ENCODE measurements around the gene ME3. TPM values are rescaled to one million over a fixed set of nuclear protein-coding genes. Genes with fewer than 3 reads are reported as not detected.
A peak's percentile ranks its signal among the peaks of the same experiment; 100 is the strongest.

The ME3 gene
- polyA plus RNA-seq, 2 of the 4 experiments (the other 2 are of a cell fraction): 19.7 to 22.3 TPM

DNA sequence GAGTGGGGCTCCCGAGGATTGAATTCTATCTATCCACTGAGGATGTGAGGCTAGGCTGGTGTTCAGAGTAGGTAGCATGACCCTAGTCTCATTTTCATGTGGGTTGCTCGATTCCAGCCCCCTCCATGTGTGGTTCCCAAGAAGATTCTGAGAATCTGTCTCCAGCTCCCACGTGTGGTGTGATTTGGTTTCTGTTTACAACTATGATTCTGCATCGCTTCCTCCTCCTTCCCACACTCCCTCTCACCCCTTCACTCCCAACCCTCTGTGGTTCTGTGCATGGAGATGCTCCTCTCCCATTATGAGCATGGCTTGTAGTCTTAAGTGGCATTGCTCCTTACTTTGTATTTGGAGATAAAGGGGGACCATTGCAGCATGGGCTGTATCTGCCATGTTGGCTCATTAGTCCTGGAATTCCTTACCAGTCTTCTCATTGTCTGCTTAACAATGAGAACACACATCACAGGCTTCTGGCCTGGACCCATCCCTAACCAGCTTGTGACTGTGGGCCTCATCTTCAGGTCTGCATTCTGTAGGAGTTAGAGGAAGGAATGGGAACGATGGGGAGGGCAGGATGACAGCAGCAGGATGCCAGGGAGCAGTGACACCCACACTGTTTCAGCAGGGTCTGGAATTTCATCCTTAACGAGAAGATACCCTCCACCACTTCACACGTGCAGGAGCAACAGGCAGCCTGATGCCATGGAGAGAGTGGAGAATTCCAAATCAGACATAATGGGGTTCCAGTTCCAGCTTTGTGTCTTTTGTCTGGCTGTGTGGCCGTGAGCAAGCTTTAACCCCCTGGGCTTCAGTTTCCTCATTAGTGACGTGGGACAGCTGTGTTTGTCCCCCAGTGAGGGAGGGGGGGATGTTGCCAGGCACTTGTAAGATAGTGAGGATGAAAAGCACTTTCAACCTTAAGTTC lies 211.7 kb downstream of the ME3 start:
- no peak for TF ChIP-seq RARB (CRISPR knock-in tag; IDR thresholded peaks at IDR 0.05)
- no peak for TF ChIP-seq MAFK (IDR thresholded peaks at IDR 0.05; ENCODE audit: partially characterized antibody)
- TF ChIP-seq RNF2 (IDR thresholded peaks at IDR 0.05; ENCODE audit: borderline replicate concordance, low read depth): no peak
- TF ChIP-seq JUN (IDR thresholded peaks at IDR 0.05): no peak
- TF ChIP-seq, protein P1, sequence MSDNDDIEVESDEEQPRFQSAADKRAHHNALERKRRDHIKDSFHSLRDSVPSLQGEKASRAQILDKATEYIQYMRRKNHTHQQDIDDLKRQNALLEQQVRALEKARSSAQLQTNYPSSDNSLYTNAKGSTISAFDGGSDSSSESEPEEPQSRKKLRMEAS (IDR thresholded peaks at IDR 0.05): no peak; the same call in 1 of the 2 replicates
- TF ChIP-seq ZNF302 (CRISPR knock-in tag; IDR thresholded peaks at IDR 0.05): no peak
- TF ChIP-seq CEBPB (IDR thresholded peaks at IDR 0.05): no peak
- no peak for TF ChIP-seq PHF8 (IDR thresholded peaks at IDR 0.05; ENCODE audit: borderline replicate concordance, low read depth)
- no peak for TF ChIP-seq NR3C1 (IDR thresholded peaks at IDR 0.05)
- no peak for TF ChIP-seq EHF (CRISPR knock-in tag; IDR thresholded peaks at IDR 0.05)
- Histone ChIP-seq H3K9me3 (no peaks in the 10 kb centered on the region), H3K4me2 (peak overlapping the region; percentile 46), H3K4me1 (peaks cover 47% of the 10 kb centered on the region), H3K27ac (peak overlapping the region; percentile 68 to 85), H3K4me3 (no peak overlapping the region)
- 91% methylated on average over 9 of the region's 9 CpGs for WGBS (ENCODE audit: missing lambda C conversion rate)
- FAIRE-seq (no peak), DNase-seq (ENCODE audit: low read depth in 1 of 2, low spot score in 1 of 2) (no peak), ATAC-seq (no peak)
- ChIA-PET POLR2A (interaction anchor here (1.0 to 1.3 kb wide), 2 partner anchors 24 to 118 kb away, joined by 3 to 6 read pairs; no protein-coding TSS in a partner anchor), CTCF (interaction anchor here (1.1 to 4.1 kb wide), 7 partner anchors 10 to 148 kb away, joined by 3 to 27 read pairs (median 4); no protein-coding TSS in a partner anchor)

DNA sequence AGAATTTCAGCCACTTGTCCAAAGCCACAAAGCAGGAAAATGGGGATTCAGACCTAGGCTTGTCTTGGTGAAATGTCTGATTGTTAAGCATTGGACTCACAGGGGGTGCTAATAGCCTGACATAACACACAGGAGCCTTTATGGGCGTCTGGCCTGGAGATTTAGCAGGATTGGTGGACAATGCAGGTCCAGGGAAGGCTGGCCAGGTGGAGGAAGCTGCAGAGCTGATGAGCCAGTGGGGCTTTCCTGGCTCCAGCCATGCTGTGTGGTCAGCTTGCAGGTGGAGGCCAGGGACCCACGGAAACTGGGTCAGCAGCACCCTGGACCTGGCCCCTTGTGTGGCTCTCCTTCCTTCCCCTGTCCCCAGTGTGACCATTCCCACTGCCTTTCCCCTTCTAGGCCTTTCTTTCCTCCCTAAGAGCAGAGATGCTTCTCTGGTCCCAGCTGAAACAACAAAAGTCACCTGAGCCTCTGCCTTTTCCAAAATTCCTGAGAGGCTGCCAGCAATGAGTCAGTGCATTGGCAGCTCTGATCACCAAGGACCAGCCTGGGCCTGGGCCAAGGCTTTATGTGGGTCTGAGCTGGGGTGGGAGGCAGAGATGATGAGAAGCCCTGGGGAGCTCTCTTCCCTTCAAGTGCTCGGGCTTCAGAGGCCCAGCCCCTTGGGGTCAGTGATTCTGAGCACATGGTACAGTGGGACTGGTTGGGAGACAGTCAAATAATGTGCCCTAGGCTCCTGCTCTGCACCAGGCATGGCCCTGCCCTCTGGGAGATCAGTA lies 212.5 kb downstream of the ME3 start:
- H3K4me2 ChIP-seq: peak overlapping the region; percentile 46
- CTCF ChIA-PET: interaction anchor here (0.6 to 4.1 kb wide), 8 partner anchors 24 to 149 kb away, joined by 3 to 27 read pairs (median 4); no protein-coding TSS in a partner anchor
- 25% methylated on average over 3 of the region's 3 CpGs for WGBS (ENCODE audit: missing lambda C conversion rate)
- H3K4me3 ChIP-seq: no peak overlapping the region
- ATAC-seq (peak; percentile 64 to 73), FAIRE-seq (no peak), DNase-seq (ENCODE audit: low read depth in 1 of 2, low spot score in 1 of 2) (peak; percentile 71 to 74)
- POLR2A ChIA-PET: interaction anchor here (0.9 to 1.3 kb wide), 3 partner anchors 24 to 340 kb away, joined by 3 to 6 read pairs (median 4); partner anchors contain the start of gene PRSS23
- no peaks in the 10 kb centered on the region for H3K9me3 ChIP-seq
- H3K27ac ChIP-seq: peak overlapping the region; percentile 68 to 85
- H3K4me1 ChIP-seq: peaks cover 47% of the 10 kb centered on the region
- TF ChIP-seq, protein P2, sequence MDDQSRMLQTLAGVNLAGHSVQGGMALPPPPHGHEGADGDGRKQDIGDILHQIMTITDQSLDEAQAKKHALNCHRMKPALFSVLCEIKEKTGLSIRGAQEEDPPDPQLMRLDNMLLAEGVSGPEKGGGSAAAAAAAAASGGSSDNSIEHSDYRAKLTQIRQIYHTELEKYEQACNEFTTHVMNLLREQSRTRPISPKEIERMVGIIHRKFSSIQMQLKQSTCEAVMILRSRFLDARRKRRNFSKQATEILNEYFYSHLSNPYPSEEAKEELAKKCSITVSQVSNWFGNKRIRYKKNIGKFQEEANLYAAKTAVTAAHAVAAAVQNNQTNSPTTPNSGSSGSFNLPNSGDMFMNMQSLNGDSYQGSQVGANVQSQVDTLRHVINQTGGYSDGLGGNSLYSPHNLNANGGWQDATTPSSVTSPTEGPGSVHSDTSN (IDR thresholded peaks at IDR 0.05): peak; percentile 81
- TF ChIP-seq ZSCAN20 (CRISPR knock-in tag; IDR thresholded peaks at IDR 0.05) (no peak), FOSL2 (IDR thresholded peaks at IDR 0.05) (peak; percentile 56; the same call in 1 of the 2 replicates), FOSL2 (CRISPR knock-in tag; IDR thresholded peaks at IDR 0.05) (peak; percentile 75), CBX8 (IDR thresholded peaks at IDR 0.05) (no peak), JUN (IDR thresholded peaks at IDR 0.05) (0 out of 5 replicates have a peak, but pooled peaks of 1 of the 2 experiments have one; percentile 39), NR3C1 (IDR thresholded peaks at IDR 0.05) (no peak), JUNB (IDR thresholded peaks at IDR 0.05) (peak; percentile 74), EP300 (IDR thresholded peaks at IDR 0.05) (peak in 1 of 2 experiments; percentile 44; a peak in 2 of 5 replicates), FOXS1 (CRISPR knock-in tag; IDR thresholded peaks at IDR 0.05) (peak; percentile 97), EHF (CRISPR knock-in tag; IDR thresholded peaks at IDR 0.05) (no peak), CBX2 (IDR thresholded peaks at IDR 0.05; ENCODE audit: borderline replicate concordance, low read depth) (no peak), RAD21 (conservative IDR thresholded peaks at IDR 0.05 in 1 of 2, IDR thresholded peaks at IDR 0.05 in 1 of 2) (peak; percentile 14 to 20; a peak in 1 of 5 replicates), CEBPB (IDR thresholded peaks at IDR 0.05) (0 out of 4 replicates have a peak, but pooled peaks of 1 of the 2 experiments have one; percentile 20), GATA3 (IDR thresholded peaks at IDR 0.05; ENCODE audit: borderline replicate concordance) (peak; percentile 77; the same call in 1 of the 2 replicates)
- TF ChIP-seq, protein P3, sequence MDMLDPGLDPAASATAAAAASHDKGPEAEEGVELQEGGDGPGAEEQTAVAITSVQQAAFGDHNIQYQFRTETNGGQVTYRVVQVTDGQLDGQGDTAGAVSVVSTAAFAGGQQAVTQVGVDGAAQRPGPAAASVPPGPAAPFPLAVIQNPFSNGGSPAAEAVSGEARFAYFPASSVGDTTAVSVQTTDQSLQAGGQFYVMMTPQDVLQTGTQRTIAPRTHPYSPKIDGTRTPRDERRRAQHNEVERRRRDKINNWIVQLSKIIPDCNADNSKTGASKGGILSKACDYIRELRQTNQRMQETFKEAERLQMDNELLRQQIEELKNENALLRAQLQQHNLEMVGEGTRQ (IDR thresholded peaks at IDR 0.05): 0 out of 2 replicates have a peak, but pooled peaks have one; percentile 9
- TF ChIP-seq, protein P4, sequence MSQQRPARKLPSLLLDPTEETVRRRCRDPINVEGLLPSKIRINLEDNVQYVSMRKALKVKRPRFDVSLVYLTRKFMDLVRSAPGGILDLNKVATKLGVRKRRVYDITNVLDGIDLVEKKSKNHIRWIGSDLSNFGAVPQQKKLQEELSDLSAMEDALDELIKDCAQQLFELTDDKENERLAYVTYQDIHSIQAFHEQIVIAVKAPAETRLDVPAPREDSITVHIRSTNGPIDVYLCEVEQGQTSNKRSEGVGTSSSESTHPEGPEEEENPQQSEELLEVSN (IDR thresholded peaks at IDR 0.05; ENCODE audit: borderline replicate concordance, low read depth): peak; percentile 50; the same call in 1 of the 2 replicates
- TF ChIP-seq, protein P1 (IDR thresholded peaks at IDR 0.05): peak; percentile 76
- TF ChIP-seq, protein P5, sequence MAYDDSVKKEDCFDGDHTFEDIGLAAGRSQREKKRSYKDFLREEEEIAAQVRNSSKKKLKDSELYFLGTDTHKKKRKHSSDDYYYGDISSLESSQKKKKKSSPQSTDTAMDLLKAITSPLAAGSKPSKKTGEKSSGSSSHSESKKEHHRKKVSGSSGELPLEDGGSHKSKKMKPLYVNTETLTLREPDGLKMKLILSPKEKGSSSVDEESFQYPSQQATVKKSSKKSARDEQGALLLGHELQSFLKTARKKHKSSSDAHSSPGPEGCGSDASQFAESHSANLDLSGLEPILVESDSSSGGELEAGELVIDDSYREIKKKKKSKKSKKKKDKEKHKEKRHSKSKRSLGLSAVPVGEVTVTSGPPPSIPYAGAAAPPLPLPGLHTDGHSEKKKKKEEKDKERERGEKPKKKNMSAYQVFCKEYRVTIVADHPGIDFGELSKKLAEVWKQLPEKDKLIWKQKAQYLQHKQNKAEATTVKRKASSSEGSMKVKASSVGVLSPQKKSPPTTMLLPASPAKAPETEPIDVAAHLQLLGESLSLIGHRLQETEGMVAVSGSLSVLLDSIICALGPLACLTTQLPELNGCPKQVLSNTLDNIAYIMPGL (CRISPR knock-in tag; IDR thresholded peaks at IDR 0.05; ENCODE audit: borderline replicate concordance): no peak

Data from A549 (cell line).